HT-29 (cell line): Measurements from ENCODE around the gene ALPP. TPM values are rescaled to one million over a fixed set of nuclear protein-coding genes. Genes with fewer than 3 reads are reported as not detected.
"Not testable (repeated sequence)": the region's sequence is repeated elsewhere in the genome, so short reads cannot be mapped to it uniquely, and the experiment has no call there.

ENCODE experiments used
- DNase-seq: peaks from one replicate; pipeline ENCODE4 v3.0.0-alpha.2; 2015; ENCODE audit warnings: low spot score
- total RNA-seq: library from RNA; depleted of rRNA; stranded (reverse); fragments of >200 nt; shearing (Covaris generic); gene quantifications from 2 replicates; pipeline ENCODE4 v1.2.3, GENCODE V29; 2014

Gene ALPP
- total RNA-seq, 1 experiment from 2014 or later, result 1.1 TPM

- DNase-seq, result no peak
Measured at GRCh38 chr2:232363784-232364615, 14.6 kb upstream of the ALPP start.

DNA sequence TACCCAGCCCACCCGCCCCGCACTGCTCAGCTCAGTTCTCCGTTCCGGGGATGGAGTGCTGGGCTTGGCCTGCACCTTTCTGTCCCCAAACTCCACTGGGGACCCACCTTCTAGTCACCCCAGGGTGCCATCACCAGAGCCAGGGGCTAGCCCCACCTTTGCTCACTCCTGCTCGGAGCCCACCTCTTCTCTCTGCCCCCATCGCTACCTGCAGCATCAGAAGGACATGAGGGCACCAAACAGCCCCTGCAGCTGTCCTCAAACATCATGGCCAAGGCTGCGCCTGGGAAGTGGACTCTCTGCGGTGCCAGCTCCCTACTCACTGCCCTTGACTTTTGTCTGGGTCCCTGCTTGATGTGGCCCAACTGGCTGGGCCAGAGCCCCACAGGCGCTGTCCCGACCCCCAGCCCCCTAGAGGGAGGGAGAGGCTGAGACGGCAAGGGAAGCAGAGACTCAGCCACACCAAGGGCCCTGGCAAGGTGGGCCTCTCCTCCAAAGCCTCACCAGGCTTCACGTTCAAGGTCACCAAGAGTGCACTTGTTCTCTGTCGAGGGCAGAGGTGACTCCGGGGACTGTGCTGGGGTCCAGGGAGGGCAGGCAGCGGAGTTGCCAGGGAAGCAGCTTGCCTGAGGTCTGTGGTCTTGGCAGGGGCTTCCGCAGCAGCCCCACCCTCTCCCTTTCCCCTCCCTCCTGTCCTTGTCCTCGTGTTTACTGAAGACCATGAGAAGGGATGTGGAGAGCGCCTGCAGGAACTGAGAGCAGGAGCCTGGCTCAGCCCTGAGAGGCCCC lies 13.6 kb upstream of the ALPP start:
- DNase-seq, result not testable (repeated sequence)

DNA sequence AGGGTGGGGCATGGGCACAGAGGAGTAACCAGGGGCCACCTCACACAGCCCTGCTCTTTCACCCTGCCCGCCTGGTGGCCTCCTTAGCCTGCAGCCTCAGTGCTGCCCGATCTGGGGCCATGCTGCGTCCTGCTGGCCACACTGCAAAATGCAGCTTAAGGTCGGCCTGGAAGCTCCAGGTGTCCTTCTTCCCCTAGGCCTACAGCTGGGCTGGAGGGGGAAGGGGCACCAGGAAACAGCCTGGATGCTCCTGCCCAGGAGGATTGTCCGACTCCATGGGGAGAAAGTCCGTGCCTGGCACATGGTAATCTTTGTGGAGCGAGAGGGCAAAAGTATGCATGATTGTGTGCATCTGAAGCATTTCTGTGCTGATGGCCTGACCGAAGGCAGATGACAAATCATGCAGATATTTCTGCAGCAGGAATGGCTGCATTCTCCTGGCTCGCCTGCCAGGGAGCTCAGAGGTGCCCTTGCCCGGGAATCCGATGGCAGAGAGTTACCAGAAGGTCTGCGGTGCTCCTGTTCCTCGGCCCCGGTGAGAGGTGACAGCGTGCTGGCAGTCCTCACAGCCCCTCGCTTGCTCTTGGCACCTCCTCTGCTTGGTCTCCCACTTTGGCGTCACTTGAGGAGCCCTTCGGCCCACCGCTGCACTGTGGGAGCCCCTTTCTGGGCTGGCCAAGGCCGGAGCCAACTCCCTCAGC lies 12.8 kb upstream of the ALPP start:
- DNase-seq, result peak; percentile 85

GRCh38 chr2:232366461-232366860 lies 12.1 kb upstream of the ALPP start:
- not testable (repeated sequence) for DNase-seq

DNA sequence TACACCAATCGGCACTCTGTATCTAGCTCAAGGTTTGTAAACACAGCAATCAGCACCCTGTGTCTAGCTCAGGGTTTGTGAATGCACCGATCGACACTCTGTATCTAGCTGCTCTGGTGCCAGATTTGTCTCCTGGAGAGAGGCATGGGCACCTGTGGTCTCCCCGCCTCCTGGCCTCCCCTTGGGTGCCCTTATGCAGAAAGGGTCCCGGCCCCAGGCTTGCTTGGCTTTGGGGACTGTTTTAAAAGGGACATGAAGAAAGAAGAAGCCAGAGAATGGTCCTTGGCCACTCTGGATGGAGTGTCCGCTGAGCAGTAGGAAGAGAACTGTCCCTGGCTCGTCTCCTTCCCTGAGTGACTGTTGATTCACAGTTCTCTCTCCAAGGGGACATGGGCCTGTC lies 11.5 kb upstream of the ALPP start:
- no peak for DNase-seq

GRCh38 chr2:232367591-232368233 lies 10.8 kb upstream of the ALPP start:
- DNase-seq, result no peak

DNA sequence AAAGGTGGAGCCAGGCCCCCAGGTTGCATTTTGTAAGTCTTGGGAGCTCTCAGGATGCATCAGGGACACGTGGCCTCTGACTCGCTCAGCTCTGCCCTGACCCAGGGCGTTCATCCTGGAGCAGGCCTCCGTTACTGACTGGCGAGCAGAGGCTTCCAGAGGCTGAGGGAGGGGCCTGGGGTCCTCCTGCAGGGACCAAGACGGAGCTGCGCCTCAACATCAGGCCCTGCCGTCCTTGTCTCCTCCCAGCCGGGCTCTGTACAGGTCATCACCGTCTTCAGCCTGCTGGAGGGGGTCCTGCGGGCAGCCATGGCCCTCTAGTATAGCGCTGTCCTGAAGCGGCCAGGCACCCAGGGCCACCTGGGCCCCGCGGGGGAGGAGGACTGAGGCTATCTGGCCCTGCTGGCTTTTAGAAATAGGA lies 10.2 kb upstream of the ALPP start:
- DNase-seq, result peak; percentile 31

DNA sequence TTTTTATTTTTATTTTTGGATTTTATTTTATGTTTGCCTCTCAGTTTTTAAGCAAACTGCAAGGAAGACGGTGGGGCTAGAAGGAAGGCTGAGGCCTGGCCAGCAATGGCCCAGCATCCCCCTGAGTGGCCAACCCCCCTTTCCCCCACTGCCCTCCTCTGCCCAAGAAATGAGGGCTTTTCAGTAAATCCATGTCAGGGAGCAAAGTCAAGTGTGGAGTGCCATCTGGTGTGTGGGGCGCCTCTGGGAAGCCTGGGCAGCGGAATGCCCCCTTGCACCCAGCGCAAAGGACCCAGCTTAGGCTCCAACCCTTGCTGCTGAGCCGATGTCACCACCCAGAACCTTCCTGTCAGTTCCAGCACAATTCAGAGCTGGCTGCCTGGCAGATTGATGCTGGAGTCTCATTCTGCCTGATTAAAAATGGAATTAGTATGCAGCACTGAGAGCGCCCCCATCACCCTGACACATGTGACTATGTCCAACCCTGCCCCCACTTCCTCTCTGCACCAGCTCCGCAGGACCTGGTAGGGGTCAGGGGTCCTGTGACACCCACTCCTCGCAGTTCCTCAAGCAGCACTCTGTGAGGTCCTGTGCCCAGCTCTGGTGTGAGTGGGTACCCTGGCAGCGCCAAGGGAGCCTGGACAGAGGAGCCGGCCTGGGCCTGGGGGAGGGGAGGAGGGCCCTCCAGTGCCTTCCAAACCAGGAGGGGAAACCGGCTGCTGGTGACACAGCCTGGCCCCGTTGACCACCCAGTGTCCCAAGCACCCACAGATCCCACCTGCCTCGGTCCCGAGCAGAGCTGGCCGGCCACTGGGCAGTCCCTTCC lies 9.2 kb upstream of the ALPP start:
- DNase-seq, result no peak

DNA sequence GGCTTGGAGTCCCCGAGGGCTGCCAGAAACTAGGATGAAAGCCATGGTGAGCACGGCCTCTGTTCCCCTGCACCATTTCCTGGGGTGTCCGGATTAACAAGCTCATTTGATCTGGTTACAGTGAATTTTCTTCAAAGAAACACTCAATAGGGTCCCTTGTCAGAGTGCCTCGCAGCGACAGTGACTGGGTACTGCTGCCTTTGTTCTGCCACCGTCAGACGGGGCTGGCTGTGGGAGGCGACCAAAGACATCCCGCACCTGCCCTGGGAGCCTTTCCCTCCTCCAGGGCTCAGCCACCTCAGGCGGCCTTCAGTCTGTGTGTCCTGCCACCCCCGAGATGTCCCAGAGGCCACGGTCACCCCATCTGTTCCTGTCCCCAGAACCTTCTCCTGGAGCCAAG lies 8.5 kb upstream of the ALPP start:
- not testable (repeated sequence) for DNase-seq

DNA sequence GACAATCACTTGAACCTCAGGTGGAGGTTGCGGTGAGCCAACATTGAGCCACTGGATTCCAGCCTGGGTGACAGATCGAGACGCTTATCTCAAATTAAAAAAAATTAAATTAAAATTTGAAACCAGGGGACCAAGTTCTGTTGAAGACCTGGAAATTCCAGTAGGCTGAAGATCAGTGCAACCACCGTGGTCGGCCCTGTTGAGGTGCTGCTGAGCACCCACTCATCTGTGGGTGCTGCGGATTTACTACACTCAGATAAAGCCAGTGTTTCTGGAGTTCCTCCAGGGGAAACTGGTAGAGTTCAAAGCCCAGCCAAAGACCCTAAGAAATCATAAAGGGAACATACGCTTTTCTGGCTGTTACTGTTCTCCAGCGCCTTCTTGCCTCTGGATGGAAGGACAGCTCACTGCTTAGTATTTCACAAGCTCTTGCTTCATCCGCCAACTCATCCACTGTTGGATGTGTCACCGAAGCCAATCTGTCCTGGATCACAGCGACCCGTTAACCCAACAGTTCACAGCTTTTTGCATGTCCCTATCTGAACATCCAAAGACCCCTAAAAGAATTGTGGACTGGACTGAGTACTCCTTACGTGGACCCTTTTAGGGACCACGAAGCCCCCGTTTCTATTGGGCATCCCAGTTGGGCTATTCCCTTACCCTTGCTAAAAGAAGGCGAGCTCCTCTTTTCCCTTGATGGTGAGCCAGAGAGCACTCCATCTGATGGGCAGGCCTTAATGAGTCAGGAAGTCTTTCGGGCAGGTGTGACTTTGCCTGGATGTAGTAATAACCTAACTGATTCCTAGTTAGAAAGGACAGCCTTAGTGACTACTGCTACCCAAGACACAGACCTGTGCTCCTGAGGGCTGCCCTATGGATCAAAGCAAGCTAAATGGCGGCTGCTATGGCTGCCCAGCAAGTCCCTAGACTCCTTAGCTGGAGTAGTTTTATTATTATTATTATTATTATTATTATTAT lies 6.0 kb upstream of the ALPP start:
- DNase-seq, result no peak

DNA sequence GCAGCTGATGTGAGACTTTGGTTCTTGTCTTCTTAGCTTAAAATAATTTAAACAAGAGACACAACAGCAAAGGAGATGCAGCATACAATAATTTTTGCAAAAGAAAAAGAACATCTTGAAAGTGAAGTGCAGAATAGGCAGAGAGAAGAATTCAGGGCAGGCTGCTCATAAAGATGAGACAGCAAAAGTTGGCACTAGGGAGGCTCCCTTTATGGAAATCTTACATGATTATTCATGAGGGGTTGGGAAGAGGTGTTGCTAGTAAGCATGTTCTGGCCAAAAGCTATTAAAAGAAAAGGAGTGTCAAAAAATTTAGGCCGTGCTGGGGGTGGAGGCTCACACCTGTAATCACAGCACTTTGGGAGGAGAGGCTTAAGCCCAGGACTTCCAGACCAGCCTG lies 4.2 kb upstream of the ALPP start:
- no peak for DNase-seq

DNA sequence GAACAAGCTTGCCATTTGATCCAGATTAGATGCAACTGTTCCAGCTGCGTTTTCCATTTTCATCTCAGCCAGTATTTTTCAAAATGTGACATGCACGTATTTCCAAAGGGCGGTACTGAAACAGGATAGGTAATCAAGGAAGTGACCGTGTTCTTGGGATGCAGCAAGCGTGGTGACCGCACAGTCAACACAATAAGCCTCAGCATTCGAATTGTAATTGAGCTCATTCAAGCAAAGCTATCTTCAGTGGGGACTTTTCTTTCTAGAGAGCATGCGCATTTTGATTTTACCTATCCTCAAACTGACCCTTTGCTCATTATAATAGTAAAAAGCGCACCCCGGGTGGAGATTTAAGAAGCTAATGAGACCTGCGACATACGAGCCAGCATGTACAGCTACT lies 3.4 kb upstream of the ALPP start:
- DNase-seq, result no peak

DNA sequence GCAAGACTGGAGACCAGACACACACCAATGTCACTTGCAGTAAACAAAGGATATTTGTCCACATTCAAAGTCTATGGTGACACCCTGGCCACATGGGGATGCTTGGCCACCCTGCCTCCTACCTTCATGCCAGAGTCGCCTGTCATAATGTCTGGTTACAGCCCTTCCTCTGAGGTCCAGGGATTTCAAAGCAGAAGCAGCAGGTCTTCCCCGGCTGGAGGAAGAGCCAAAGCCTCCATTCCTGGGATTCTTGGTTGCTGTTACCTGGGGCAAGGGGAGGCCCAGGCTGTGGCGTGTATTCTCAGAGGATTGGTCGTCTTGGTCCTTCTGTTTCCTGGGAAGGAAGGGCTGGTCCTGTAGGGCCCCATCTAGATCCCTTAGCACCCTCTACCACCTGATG lies 2.3 kb upstream of the ALPP start:
- no peak for DNase-seq

GRCh38 chr2:232376713-232377112 lies 1.8 kb upstream of the ALPP start:
- no peak for DNase-seq

DNA sequence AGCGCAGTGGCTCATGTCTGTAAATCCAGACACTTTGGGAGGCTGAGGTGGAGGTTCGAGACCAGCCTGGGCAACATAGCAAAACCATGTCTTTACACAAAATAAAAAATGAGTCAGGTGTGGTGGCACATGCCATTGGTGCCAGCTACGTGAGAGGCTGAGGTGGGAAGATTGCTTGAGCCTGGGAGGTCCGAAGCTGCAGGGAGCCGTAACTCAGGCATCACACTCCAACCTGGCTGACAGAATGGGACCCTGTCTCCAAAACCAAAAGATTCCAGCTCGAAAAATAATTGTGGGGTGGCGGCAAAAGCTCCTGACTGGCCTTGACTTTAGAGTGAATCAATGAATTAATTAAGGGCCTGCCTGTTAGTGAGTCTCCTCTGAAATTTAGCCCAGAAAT lies 1.2 kb upstream of the ALPP start:
- DNase-seq, result no peak

DNA sequence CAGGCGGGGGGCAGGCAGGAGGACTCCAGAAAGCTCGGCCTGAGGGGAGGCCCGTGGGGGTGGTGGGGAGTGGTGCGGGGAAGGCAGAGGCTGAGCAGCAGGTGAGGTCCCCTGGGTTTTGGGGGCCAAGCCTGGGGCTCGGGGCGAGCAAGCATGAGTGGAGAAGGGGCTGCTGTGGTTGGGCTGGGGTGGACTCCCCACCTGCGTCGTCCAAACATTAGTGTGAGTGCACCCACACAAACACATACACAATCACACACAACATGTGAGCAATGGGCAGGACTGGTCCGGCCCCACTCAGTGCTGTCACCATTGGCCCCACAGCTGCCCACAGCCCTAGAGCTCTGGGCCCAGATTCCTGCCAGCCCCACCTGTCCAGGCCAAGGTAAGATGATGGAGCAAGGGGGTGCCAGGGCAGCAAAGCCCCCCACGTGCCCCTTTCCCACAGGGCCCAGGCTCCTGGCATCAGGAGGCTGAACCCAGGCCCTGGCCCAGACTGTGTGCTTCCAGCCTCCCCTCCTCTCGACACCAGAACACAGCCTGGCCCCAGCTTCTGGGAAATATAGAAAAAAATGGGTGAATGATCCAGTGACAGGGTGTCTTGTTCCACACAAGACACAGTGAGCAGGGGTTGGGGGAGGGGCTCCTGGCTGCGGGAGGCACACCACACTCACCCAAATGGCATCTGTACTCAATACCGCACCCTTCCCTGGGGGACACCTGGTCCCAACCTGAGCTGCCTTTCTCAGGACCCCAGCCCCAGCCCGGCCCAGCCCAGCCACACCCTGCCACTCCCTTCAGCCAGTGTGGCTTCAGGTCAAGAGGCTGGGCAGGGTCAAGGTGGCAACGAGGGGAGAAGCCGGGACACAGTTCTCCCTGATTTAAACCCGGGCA lies 463 bp upstream of the ALPP start:
- no peak for DNase-seq

- DNase-seq, result not testable (repeated sequence)
Measured at GRCh38 chr2:232379610-232380590, 1.3 kb downstream of the ALPP start.
